Gastroesophageal sphincter (tissue), 4 donors: ENCODE data around the gene PACSIN3. TPM values are rescaled to one million over a fixed set of nuclear protein-coding genes. Genes with fewer than 3 reads are reported as not detected.

Experiments
- ATAC-seq: fragments of 150-250 bp; one replicate; pipeline ENCODE4 v1.9.1; 2016; ENCODE audit warnings: mild to moderate bottlenecking, moderate library complexity
- H3K27ac ChIP-seq, 4 donors: fragments of 200-600 bp; sonication (generic) in 3 of 4; 1 replicate in 3 of 4; 2 replicates in 1 of 4; pipeline ENCODE4 v1.5.1; 2016 to 2019
- H3K27me3 ChIP-seq: fragments of 200-600 bp; sonication (generic); one replicate; pipeline ENCODE4 v1.5.1; 2019
- H3K36me3 ChIP-seq, 2 donors: fragments of 200-600 bp; sonication (generic); one replicate each; pipeline ENCODE4 v1.5.1; 2019; ENCODE audit warnings: control low read depth in 1 of 2
- H3K4me1 ChIP-seq, 3 donors: fragments of 200-600 bp; sonication (generic); 1 replicate in 2 of 3; 2 replicates in 1 of 3; pipeline ENCODE4 v1.5.1; 2016 to 2019; ENCODE audit warnings: control low read depth in 2 of 3
- H3K4me3 ChIP-seq, 2 donors: fragments of 200-600 bp; sonication (generic); one replicate each; pipeline ENCODE4 v1.5.1; 2019; ENCODE audit warnings: mild to moderate bottlenecking in 1 of 2, moderate library complexity in 1 of 2
- H3K9me3 ChIP-seq, 3 donors: fragments of 200-600 bp; sonication (generic); one replicate each; pipeline ENCODE4 v1.5.1; 2017 to 2019; ENCODE audit warnings: control low read depth in 2 of 3
- CTCF ChIP-seq, 4 experiments: fragments of 200-600 bp in 2 of 4; fragments of 450-650 bp in 2 of 4; sonication (generic) in 1 of 4; IDR thresholded peaks; one replicate each; pipeline ENCODE4 v1.5.1; 2017 to 2019; ENCODE audit warnings: antibody characterized with exemption in 4 of 4, mild to moderate bottlenecking in 2 of 4, moderate library complexity in 2 of 4
- EP300 ChIP-seq: sonication (generic); formaldehyde crosslinking; IDR thresholded peaks from one replicate; pipeline ENCODE4 v1.6.1; 2017; ENCODE audit warnings: antibody characterized with exemption, mild to moderate bottlenecking
- POLR2A ChIP-seq, 2 donors: fragments of 450-650 bp; IDR thresholded peaks; one replicate each; pipeline ENCODE4 v1.6.1; 2017; ENCODE audit warnings: antibody characterized with exemption in 2 of 2, mild to moderate bottlenecking in 2 of 2, moderate library complexity in 1 of 2
- POLR2AphosphoS5 ChIP-seq: sonication (generic); formaldehyde crosslinking; IDR thresholded peaks from one replicate; pipeline ENCODE4 v1.6.1; 2017; ENCODE audit warnings: antibody characterized with exemption
- WGBS, 2 donors: methylation state at CpG; one replicate each; pipeline ENCODE4 v1.1.5; 2018; ENCODE audit warnings: low coverage in 1 of 2; 5-methylcytosine and 5-hydroxymethylcytosine counted together
- total RNA-seq, 4 donors: library from RNA; depleted of rRNA; stranded (reverse); fragments of >200 nt; gene quantifications; one replicate each; pipeline ENCODE4 v1.1.0, GENCODE V29; 2016

Gene PACSIN3
- total RNA-seq, 4 donors from 2014 or later = 61.3 to 74.9 (median 65.3) TPM

GRCh38 chr11:47156333-47156732 is 29.9 kb downstream of the PACSIN3 start:
- H3K4me3 ChIP-seq = no peak overlapping the region
- TF ChIP-seq POLR2A (IDR thresholded peaks at IDR 0.05) (no peak), CTCF (IDR thresholded peaks at IDR 0.05) (no peak), POLR2AphosphoS5 (no peak), EP300 (no peak)
- H3K27ac ChIP-seq = no peak overlapping the region
- H3K4me1 ChIP-seq = peaks cover 0 to 19% (median 9%) of the 10 kb centered on the region in 3 donors
- ATAC-seq = no peak
- whole genome bisulfite sequencing, 2 donors = 95% methylated on average over 3 to 4 of the region's 6 CpGs
- H3K27me3 ChIP-seq = no peaks in the 10 kb centered on the region
- H3K9me3 ChIP-seq = no peaks in the 10 kb centered on the region
- peaks cover 0 to 43% of the 10 kb centered on the region in 2 donors for H3K36me3 ChIP-seq

- H3K27ac ChIP-seq = no peak overlapping the region
- H3K4me3 ChIP-seq = no peak overlapping the region
- no peaks in the 10 kb centered on the region for H3K27me3 ChIP-seq
- TF ChIP-seq POLR2A (IDR thresholded peaks at IDR 0.05) = no peak
- TF ChIP-seq EP300 = no peak
- TF ChIP-seq POLR2AphosphoS5 = no peak
- no peak for TF ChIP-seq CTCF (IDR thresholded peaks at IDR 0.05)
- ATAC-seq = no peak
- peaks cover 0 to 15% (median 9%) of the 10 kb centered on the region in 3 donors for H3K4me1 ChIP-seq
- WGBS, 2 donors = 86 to 92% methylated on average over 3 to 4 of the region's 4 CpGs
- H3K36me3 ChIP-seq = peaks cover 0 to 43% of the 10 kb centered on the region in 2 donors
- H3K9me3 ChIP-seq = no peaks in the 10 kb centered on the region
These were observed 30.4 kb downstream of the PACSIN3 start for GRCh38 chr11:47155879-47156278.

- ATAC-seq = no peak
- no peak overlapping the region for H3K4me3 ChIP-seq
- no peak overlapping the region for H3K27ac ChIP-seq
- H3K9me3 ChIP-seq = no peaks in the 10 kb centered on the region
- H3K27me3 ChIP-seq = no peaks in the 10 kb centered on the region
- WGBS, 2 donors = 63 to 92% methylated on average over 4 to 10 of the region's 18 CpGs
- TF ChIP-seq POLR2A (IDR thresholded peaks at IDR 0.05) = no peak
- no peak for TF ChIP-seq EP300
- TF ChIP-seq POLR2AphosphoS5 = no peak
- no peak for TF ChIP-seq CTCF (IDR thresholded peaks at IDR 0.05)
- peaks cover 0 to 43% of the 10 kb centered on the region in 2 donors for H3K36me3 ChIP-seq
- H3K4me1 ChIP-seq = peaks cover 0 to 18% (median 9%) of the 10 kb centered on the region in 3 donors
These were observed 31.3 kb downstream of the PACSIN3 start for GRCh38 chr11:47154616-47155570.

GRCh38 chr11:47152953-47153950 is 33.0 kb downstream of the PACSIN3 start:
- peak; percentile 83 for ATAC-seq
- 22 to 62% methylated on average over 3 to 7 of the region's 11 CpGs for WGBS, 2 donors
- Histone ChIP-seq H3K9me3 (no peaks in the 10 kb centered on the region), H3K36me3 (peaks cover 0 to 33% of the 10 kb centered on the region in 2 donors), H3K27me3 (no peaks in the 10 kb centered on the region), H3K4me1 (peaks cover 0 to 34% (median 21%) of the 10 kb centered on the region in 3 donors), H3K4me3 (no peak overlapping the region), H3K27ac (no peak overlapping the region)
- no peak for TF ChIP-seq POLR2A (IDR thresholded peaks at IDR 0.05)
- no peak for TF ChIP-seq EP300
- peak; percentile 90 to 95 (median 94) for TF ChIP-seq CTCF (IDR thresholded peaks at IDR 0.05)
- TF ChIP-seq POLR2AphosphoS5 = peak; percentile 56
